NCI-H446 treated with DMSO at 0.1 percent for 48 hours (cell line): ENCODE results near the gene PJA2.
A peak's percentile ranks its signal among the peaks of the same experiment; 100 is the strongest.
"Not testable (repeated sequence)": the region's sequence is repeated elsewhere in the genome, so short reads cannot be mapped to it uniquely, and the experiment has no call there.

Experiments used
- DNase-seq: peaks from one replicate; lab custom pipeline; 2025; lab: John Stamatoyannopoulos, UW

PJA2 gene

DNA sequence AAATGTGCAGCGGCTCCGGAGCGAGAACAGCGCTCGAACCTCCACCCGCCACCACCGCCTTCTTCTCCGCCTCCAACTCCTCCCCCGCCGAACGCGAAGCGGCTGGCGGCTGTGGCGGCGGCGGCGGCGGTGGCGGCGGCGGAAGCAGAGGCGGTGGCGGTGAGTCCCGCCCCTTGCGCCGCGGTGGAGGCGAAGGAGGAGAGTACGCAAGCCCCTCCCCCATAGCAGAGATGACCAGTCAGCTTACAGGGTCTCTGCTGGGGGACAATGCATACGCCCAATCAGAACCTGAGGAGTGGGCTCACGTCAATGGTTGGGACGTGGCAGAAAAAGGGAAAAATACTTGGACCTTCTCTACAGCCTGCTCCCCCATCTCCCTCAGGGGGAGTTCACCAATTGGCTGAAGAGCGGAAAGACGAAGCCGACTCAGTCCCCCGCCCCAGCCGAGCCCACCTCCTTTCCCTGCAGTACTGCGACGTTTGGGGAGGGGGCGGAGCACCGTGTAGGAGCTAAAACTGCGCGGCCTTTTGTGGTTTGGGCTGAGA, at the start of gene PJA2:
Gene PJA2 (minus strand): TSS at position 131 of the 545 bp plus-strand sequence. CDS start 26,541 bp downstream, outside the sequence.
- DNase-seq = peak; percentile 99

DNA sequence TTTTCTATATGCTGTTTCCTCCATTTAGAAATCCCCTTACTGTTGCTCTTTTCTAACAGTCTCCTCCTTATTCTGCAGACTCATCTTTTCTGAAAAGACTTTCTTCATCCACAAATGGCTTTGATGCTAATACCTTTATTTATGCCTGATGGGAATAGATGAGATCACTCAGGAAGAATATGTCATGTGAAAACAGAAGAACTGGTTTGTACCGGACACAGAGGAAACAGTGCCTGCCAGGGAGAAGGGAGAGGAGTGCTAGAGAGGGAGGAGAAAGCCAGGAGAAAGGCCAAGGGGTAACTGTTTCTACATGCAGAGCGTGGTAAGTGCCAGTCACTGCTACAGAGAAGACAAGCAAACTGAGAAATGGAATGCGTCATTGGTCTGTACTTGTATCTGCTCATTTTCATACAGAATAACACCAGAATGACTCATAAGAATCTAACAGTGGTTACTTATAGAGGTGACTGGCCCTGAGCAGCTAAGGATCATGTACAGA, 45.9 kb upstream of the PJA2 start:
- DNase-seq = peak; percentile 87

- peak; percentile 28 for DNase-seq
These were observed 45.1 kb upstream of the PJA2 start for GRCh38 chr5:109454731-109455505.

DNA sequence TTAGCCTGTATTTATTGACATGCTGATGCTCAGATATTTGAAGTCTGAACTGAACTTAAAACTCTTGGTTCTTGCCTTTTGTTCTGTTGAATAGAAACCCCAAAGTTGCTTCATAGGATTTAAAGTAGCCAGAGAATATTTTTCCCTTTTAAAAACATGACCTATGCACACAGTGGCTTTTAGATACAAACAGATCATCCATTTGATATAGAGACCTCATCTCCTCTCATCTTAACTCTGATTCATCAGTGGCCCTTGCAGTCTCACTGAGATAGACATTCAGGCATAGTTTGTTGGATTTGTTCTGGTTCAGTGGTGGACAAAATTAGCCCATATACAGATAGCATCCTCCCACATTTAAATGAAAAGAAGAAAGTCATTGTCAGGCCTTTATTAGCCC, 43.5 kb upstream of the PJA2 start:
- no peak for DNase-seq

DNA sequence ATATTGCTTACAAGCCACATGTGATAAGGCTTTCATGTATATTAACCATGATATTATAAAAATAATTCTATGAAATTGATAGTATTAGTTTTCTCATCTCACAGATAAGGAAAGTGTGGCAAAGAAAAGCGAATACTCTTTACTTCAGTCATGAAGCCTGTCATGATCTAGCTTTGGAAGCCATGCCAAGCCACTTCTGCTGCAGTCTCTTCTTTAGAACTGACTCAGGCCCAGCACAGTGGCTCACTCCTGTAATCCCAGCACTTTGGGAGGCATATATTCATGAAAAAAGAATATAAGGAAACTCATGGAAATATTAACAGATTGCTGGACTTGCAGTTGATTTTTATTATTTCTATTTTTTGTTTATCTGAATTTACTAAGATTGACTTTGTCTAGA, 42.9 kb upstream of the PJA2 start:
- peak; percentile 29 for DNase-seq

DNA sequence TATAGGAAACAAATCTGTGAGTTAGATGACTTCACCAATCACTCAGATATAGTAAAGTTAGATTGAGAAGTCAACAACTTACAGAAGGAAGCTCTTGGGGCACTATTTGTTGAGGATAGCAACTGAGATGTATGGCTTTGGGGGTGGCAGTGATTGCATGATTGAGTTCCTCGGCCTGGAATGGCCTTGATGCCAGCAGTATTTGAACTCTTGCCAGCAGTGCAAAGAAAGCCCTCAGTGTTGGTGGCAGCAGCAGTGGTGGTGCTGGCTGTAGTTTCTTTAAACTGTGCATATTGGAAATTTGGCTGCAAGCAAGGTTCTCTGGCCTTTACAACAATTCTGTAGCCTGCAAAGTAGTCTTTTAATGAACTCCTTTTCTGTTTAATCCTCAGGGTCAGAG, 41.4 kb upstream of the PJA2 start:
- DNase-seq = peak; percentile 93

- DNase-seq = no peak
These were observed 40.5 kb upstream of the PJA2 start for GRCh38 chr5:109450129-109450877.

DNA sequence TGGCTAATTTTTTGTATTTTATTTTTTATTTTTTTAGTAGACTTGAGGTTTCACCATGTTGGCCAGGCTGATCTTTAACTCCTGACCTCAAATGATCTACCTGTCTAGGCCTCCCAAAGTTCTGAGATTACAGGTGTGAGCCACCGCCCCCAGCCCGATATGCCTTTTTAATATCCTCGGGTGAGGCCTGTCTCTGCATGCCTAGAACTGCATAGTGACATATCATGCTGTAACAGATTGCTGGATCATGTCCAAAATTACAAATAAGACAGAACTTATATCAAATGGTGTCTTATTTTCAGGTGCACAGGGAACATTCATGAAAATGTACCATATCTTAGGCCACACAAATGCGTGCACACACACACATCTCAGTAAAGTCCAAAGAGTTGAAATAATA, 39.1 kb upstream of the PJA2 start:
- no peak for DNase-seq

DNA sequence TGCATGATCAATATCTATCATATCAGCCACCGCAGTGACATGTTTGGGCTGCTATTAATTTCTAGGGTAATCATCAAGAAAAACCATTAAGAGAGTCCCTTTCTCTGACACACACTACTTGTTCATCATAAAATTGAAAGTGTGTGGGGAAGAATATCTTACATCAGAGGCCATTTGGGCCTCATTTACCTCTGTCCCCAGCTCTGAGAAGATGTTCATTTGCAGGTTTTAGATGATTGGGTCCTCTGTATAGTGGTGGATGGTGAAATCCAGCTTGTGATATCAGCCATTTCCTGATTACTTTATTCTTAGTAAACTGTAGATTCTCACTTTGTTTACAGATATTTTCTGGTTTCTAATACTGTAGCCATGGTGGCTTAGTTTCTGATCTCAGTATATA, 29.8 kb upstream of the PJA2 start:
- no peak for DNase-seq

DNA sequence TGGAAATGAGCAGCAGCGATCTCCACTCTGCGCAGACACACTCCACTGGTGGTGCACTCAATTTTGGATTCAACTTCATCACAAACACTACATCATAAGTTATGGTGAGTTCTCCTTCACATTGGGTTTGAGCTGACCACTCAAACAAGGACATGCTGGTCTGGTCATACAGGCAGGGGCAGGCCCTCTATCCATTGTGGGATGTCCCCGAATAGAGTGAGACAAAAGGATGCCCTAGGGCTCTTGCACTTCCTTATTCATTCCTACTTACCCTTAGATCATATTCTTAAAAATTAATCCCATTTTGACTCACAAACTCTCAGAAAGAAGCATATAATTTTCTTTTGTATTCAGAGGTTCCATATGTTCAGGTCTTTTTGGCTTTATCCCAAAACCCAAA, 16.3 kb upstream of the PJA2 start:
- DNase-seq = no peak

- not testable (repeated sequence) for DNase-seq
These were observed 15.7 kb upstream of the PJA2 start for GRCh38 chr5:109425521-109425920.

- DNase-seq = peak; percentile 40
These were observed 12.2 kb upstream of the PJA2 start for GRCh38 chr5:109421956-109422355.

GRCh38 chr5:109418712-109419352, 9.1 kb upstream of the PJA2 start:
- DNase-seq = no peak

- DNase-seq = no peak
These were observed 7.1 kb upstream of the PJA2 start for GRCh38 chr5:109416882-109417281.

- DNase-seq = not testable (repeated sequence)
These were observed 4.2 kb upstream of the PJA2 start for GRCh38 chr5:109413921-109414461.

DNA sequence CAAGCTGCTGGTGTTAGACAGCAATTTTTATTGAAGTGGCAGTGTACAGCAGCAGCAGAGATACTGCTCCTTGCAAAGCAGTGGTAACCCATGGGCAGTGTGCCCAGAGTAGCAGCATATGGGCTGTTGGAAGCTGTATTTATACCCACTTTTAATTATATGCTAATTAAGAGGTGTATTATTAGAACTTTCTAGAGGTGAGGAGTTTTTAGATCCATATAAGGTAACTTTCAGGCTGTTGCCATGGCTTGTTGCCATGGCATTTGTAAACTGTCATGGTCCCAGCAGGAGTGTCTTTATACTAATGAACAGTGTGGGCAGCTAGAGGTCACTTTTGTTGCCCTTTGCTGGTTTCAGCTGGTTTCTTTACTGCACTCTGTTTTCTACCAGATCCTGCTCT, 3.7 kb upstream of the PJA2 start:
- DNase-seq = peak; percentile 84

GRCh38 chr5:109412981-109413402, 3.2 kb upstream of the PJA2 start:
- DNase-seq = peak; percentile 63

- DNase-seq = peak; percentile 58
These were observed 1.9 kb upstream of the PJA2 start for GRCh38 chr5:109411627-109412026.

GRCh38 chr5:109411149-109411514, 1.4 kb upstream of the PJA2 start:
- no peak for DNase-seq

GRCh38 chr5:109410389-109411148, 795 bp upstream of the PJA2 start:
- peak; percentile 36 for DNase-seq
